Kidney glomerular epithelial cell (primary cell): ENCODE data around the gene ACTBL2.
"Not testable (repeated sequence)": the region's sequence is repeated elsewhere in the genome, so short reads cannot be mapped to it uniquely, and the experiment has no call there.

Source experiments
- DNase-seq: peaks from one replicate; lab custom pipeline; 2025; lab: John Stamatoyannopoulos, UW

ACTBL2 gene

DNA sequence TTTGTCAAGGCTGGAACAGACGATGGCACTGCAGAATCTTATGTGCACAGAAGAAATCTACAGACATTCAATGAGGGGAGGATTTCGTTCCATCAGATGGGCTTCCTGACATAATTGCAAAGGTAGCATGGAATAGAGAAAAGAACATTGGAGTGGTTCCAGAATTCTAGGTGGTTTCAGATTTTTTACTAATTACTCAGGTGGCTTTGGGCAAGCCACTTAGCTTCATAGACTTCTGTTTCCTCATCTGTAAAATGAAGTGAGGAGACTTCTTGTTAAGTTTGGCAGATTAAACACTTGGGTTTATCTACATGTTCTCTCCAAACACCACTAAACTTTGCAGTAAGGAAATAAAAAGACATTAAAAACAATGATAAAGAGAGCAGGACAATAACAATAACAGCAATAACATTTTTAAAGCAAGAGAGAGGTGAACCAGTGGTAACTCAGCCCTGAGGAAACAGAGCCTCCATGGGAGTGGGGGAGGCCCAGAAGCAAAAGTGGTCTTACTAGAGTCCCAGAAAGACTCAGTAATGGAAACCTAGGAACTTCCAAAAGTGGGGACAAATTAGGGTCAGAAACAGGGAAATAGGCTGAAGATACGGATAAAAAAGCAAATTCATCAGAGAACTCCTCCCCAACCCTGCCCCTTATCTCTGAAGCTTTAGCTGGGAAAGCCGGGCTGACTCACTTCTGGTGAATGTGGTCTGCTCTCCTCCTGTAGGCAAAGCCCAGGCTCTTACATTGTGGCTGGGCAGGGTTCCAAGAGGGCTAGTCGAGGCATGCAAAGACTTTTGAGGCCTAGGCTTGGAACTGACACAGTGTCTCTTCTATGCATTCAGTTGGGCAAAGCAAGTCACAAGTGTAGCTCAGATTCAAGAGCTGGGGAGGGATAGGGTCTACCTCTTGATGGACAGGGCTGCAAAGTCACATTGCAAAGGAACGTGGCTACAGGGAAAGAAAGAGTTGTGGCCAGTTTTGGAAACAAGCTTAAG is 11.8 kb upstream of the ACTBL2 start:
- DNase-seq = peak; percentile 94

DNA sequence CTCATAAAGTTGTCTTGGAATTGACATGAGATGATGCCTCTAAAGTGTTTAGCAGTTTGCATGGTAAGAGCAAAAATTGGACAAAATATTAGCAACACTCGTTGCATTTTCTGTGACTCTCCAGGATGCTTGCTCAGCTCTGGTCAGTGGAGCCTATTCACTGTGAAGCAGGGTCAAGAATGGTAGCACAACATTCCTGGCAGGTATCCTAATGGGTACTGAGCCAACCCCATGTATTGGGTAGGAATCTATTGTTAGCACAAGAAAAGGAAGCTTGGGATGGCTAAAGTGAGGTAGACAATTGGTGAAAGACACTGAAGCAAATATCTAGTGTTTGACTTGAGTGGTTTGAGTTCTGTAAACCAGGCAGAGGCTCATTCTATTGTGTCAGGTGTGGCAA is 10.4 kb upstream of the ACTBL2 start:
- DNase-seq = no peak

DNA sequence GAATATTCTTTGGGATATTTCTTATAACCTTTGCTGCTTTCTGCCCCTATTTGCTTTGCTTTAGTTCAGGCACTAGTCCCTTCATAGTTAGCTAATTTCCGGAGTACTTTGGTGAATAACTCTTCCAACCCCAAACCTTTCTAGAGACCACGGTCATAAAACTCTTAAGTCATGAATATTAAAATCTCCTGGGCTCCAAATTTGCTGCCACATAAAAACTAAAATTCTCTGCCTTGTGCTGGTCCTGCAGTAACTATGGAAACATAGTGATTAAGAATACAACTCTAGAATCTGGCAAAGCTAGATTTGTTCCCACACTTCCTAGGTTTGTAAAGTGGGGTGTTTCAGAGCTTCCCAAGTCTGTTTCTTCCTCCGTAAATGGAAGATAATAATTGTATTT is 10.0 kb upstream of the ACTBL2 start:
- no peak for DNase-seq

DNA sequence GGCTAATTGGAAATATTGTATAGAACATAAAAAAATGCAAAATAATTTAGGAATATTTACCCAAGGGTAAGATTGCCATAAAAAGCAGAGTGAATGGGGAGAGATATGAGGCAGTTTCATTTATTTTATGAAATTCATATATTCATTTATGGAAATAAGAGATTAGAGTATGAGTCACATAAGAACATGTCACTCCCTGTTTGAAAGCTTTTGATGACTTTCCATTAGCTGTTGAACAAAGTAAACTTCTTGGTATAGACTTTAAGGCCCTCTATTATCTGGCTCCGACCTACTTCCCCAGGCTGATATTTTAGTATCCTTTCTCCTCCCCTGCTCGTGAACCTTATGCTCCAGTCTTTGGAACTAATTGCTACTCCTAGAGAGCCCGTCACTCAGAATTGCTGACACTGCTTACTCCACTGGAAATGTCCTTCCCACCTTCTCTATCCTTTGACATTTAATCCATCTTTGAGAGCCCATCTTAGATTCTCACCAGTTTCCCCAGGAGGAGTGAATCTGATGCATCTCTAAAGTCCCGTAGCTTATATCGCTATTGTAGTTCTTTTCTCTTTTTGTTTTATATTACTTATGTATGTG is 8.9 kb upstream of the ACTBL2 start:
- DNase-seq = no peak

DNA sequence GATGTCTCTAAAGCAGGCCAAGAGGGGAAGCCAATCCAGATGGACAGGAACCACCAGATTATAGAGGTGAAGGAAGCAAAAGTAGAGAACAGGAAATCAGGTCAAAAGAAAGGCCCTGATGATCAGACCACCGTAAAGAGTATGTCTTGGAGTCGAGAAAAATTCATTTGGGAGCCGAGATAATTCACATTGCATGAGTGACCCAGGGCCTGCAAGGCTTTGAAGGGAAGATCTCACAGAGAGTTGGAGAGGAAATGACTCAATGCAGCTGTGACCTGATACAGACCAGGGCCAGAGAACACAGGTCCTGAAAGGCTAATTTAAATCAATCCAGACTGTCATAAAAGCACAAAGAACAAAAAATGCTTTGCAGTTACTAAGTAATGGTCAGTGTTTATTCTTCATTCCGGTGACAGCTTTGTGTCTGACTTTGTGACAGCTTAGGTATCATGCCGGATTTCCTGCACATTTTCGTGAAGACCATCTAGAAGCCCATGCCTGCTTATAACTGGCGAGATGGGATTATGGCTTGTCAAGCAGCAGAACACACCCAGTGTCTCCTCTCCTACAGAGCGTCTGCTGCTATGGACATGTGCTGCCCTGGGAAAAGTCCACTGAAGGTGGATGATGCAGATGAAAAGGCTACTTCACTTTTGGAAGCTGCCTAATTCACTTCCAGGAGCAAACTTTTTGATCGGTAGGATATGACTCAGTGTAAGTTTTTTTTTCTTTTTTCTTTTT is 5.8 kb upstream of the ACTBL2 start:
- peak; percentile 63 for DNase-seq

DNA sequence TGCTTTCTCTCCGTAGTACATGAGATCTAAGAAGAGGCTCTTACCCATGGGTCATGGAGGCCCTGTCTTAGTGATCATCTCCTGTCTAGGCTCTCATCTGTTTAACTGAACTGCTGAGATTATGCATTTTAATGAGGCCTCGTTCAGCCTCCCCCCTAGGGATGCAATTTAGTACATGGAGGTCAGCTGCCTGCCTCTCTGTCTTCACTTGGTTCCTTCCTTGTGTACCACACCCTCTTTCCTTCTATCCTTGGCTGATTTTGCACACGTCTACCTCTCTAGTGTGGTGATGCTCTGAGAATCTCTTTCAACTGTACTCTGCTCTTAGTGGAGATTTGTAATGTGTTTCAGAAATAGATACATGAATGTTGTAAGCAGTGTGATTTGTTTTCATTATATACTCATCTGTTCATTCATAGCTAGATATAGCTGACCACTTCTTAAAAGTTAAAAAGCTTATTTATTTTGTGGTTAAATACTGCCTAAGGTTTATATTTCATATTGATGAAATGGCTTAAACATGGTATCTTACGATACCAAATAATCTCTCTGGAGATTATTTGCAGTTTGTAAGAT is 3.5 kb upstream of the ACTBL2 start:
- DNase-seq = no peak

DNA sequence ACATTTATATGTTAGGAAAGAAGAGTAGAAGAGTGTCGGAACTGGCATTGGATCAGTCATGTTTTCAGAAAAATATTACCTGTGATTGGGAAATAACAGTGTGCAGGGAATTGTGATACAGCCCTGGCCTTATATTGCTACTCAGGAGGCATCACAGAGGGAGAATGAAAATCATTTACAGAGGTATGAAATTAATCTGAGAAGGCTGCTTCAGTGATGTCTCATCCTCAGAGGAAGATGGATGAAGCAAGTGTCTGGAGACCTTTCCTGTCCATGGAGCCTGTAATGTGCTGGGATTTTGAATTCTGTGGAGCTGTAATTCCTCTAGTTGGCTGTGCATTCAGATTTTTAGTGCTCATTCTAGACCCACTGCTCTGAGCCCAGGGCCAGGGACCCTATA is 3.8 kb downstream of the ACTBL2 start:
- no peak for DNase-seq

DNA sequence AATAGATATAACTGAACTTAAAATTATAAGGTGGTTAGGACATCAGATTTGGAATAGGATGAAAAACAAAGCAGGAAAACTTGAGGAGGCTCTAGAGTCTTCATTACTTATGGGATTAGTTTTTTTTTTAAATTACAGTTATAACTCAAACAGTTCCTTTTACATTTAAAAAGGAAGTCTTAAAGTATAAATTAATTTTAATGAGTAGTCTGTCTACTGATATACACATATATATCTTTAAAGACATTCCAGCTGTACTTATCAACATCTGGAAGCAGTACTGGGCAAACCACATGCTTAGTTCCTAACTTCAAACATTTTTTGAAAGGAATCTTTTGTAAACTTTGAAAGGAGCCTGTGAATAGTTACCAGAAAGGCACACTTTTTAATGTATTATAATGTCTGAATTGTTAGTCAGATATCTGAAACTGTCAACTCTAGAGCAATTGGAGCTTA is 6.0 kb downstream of the ACTBL2 start:
- no peak for DNase-seq

DNA sequence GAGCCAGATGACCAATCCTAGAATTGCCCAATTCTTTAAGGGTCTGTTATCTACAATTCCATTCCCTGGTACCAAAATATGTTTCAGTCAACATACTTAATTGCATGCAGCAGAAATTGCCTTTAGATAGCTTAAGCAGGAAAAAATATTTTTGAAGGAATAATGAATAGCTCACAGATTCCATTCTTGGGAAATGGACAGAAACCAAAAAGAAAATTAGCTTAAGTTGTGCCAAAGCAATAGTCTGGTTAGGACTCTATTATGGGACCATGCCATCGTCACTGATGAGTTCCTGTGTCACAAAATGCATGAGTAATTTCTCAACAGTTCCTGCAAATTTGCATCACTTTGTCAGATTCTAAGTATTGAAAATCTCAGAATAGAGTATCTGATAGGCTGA is 12.3 kb downstream of the ACTBL2 start:
- DNase-seq = no peak

DNA sequence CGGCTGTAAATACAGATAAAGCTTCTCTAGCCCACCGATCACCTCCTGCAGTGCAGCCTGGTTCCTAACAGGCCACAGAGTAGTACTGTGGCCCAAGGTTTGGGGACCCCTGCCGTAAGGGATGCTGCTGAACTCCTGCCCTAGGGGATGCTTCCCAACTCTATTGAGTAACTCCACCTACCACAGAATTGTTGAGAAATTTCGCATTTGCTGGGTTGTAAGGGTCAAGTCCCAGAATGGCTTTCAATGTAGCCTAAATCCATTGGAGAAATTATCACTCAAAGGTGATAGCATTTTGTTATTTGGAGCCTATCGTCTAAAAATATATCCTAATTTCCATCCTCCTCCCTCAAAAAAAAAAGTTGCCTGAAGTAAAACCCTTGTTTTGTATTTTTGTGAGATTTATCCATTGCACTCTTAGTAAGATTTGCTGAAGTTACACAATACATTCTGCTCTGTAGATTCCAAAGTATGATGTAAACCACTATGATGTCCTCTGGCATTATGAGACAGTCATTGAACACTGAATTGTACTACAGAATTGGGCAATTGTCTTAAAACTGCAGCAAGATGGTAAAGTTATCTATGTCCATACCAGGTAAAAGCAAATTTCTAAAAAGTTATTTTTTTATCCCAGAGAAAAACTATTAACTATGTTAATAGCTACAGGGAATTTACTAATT is 14.0 kb downstream of the ACTBL2 start:
- no peak for DNase-seq

DNA sequence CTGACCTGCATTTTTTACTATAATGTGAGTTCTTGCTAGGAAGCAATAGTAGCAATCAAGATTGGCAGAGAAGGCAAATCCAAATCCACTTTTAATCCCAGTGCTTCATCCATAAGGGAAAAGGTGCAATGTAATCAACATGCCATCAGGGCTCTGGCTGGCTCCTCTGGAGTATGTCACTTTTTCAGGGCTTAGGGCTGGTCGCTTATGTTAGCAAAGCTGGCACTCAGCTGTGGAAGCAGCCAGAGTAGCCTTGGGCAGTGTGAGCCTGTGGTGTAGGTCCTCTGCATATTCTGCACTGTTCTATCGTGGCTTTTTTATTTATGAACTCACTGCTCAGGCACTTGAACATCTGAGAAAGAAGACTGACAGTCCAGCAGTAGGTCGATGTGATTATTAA is 16.1 kb downstream of the ACTBL2 start:
- DNase-seq = no peak

DNA sequence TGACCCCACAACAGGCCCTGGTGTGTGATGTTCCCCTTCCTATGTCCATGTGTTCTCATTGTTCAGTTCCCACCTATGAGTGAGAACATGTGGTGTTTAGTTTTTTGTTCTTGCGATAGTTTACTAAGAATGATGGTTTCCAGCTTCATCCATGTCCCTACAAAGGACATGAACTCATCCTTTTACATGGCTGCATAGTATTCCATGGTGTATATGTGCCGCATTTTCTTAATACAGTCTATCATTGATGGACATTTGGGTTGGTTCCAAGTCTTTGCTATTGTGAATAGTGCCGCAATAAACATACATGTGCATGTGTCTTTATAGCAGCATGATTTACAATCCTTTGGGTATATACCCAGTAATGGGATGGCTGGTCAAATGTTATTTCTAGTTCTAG is 22.6 kb downstream of the ACTBL2 start:
- DNase-seq = not testable (repeated sequence)

DNA sequence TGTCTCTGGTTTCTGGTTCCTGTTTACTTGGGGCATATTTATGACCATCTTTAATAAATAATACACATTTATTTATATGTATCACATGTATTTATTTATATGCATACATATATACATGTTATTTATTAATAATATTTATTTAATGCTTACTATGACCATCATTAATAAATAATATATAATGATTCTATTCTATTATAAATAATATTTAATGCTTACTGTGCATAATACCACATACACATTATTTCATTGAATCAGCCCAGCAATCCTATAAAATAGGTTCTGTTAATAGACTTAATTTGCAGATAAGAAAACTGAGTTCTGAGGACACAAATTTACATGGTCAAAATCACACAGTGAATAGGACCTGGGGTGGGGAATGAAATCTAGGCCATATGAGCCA is 24.2 kb downstream of the ACTBL2 start:
- no peak for DNase-seq

DNA sequence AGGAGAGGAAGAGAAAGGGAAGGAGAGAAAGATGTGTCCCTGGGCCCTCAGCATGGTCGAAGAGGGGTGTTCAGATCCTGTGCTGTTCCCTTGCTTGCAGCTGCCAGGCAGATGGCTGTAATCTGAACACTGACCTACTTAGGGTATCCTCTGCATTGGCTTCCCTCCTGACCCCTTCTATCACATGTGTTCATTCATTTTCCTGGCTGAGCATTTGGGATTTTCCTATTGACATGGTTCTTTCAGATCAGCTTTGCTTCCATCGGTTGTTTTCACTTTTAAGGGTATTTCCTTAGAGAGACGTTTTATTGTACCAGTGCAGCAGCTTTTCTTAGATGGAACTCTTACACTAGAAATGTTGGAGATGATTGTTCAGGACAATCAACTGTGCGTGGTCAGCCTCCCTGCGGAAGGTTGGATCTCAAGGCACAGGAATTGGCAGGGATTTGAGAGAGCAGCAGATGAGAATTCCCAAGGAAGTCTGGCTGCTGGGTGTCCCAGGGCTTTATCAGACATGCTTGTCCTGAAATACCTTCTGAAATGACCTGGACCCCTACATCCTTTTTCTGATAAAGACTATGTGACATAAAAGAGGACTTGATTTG is 26.0 kb downstream of the ACTBL2 start:
- no peak for DNase-seq

DNA sequence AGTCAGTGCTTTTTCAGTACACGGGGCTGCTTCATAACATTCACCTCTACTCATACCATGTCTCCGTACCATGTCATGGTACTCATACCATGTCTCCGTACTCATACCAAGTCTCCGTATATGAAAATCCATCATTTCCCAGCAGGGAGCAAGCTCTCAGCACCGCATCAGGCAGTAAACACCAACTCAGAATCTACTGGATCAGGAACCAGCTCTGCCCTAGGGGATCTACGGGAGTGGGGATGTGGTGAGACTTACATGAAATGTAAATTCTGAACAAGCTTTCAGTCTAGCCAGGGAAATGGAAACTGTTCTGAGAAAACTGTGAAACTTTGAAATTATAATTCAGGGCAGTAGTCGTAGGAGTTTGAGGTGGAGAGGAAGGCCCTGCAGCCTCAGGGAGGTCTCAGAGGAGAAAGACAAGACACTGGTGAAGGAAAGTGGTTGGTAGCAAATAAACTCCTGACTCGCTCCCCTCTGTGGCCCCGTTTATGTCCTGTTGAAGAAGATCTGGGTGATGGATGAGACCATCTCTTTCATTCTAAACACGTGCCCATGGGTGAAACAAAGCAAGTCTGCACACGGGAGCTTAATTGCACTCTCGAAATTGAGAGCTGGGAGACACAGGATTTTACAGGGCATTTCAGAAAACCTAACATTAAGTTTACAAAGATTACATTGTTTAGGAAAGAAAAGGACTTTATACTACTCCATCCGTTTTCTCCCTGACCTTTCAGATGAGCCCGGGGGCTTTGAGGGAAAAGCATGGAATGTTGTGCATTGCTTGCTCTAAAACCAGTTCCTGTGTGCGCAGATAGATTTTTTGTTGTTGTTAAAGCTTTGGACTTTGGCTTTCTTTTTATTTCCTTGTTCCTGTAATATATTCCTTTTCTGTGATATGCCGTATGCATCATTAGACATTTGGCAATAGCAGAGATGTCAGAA is 26.8 kb downstream of the ACTBL2 start:
- no peak for DNase-seq

DNA sequence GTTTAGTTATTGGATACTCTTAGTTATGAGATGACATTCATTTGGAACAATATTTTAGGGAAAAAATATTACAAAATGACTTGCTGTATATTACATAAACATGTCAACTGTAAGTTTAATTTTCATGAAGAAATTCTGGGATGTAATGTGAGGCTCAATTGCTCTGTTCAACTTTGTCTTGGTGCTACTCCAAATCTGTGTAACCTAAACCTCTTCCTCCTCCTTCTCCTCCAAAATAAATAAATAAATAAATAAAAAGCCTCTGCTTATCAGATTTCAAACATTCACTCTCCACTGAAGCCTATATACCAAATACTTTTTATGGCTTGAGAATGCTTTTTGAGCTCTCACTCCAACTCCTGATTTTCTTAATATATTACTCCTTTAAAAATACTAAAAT is 27.7 kb downstream of the ACTBL2 start:
- no peak for DNase-seq

DNA sequence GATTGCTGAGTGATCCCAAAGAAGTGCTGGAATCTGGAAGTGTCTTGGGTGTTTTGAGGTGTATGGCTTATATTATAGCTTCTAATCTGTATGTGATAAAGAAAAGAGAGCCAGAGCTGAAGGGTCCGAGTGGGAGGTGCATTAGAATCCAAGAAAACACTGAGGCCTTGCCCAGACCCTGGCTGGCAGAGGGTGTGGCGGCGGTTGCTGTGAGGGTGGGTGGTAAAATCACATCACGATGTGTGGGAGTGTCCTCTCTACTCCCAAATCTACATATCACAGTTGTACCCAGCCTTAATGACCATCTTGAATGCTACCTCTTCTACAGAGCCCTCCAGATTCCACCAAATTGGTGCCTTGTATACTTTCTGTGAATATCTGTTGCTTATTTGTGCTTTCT is 28.9 kb downstream of the ACTBL2 start:
- no peak for DNase-seq

DNA sequence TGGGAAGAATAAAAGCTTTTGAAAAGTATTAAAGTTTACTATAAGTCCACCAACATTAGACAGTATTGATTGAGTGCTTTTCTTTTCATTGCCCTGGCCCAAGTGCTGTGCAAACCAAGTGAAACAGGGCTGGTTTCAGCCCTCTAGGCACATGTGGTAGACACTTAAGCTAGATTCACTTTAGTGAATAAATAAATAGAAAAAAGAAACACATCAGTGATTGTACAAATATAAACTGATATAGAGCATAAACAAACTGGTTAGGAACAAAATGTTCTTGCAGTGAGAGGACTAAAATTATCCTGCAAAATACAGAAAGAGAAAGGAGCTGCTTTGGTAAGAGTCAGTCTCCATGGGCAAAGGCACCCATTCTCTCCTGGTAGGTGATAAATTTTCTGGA is 29.7 kb downstream of the ACTBL2 start:
- no peak for DNase-seq

DNA sequence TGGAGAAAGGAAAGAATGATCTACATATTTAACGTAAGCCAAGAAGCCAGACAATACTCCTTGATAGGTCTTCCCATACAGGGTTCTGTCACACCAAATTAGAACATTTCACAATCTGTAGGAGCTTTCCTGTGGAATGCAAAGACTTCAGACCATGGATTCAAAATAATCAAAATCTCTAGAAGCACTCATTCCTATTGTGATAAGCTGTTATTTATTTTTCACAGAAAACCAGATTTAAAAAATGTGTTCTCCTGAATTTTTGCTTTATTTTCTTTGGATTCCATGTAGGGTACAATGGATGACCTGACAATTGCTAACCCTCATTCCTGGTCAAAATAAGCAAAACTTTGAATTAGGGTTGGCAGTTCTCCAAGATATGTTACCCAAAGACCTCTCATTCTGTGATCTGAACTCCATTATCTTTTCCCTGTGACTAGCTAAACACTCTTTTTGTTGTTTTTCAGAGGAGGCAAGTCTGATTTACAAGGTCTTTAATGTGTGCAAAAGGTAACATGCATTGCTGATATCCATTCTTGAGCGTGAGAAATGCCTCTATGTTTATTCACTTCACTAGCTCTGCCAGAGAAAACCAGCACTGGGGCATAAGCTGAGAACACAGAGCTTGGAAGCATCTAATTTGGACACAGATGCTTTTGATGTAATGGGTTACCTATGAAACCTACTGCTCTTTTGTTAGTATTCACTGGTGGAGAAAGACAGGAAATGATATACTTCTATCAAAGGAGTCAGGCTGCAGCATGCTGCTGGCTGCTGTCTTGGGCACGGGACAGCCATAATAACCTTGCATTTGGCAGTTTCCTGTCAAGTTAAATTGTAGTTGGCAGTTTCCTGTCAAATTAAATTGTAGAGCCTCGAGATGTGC is 31.4 kb downstream of the ACTBL2 start:
- peak; percentile 96 for DNase-seq
